GM19035 (cell line): ENCODE data around the gene CPLANE1.

Experiments used
- ATAC-seq: cut with Tn5 transposase; IDR thresholded peaks from one replicate; pipeline ENCODE4 v1.9.1; 2021; ENCODE audit not compliant: unreplicated experiment

The CPLANE1 gene

GRCh38 chr5:37071901-37072581 is 177.1 kb downstream of the CPLANE1 start:
- no peak for ATAC-seq

- ATAC-seq, result no peak
These were observed 177.7 kb downstream of the CPLANE1 start for GRCh38 chr5:37071487-37071886.

GRCh38 chr5:37064442-37064841 is 184.7 kb downstream of the CPLANE1 start:
- ATAC-seq, result no peak

- ATAC-seq, result no peak
These were observed 185.4 kb downstream of the CPLANE1 start for GRCh38 chr5:37063739-37064138.

GRCh38 chr5:37060030-37060429 is 189.1 kb downstream of the CPLANE1 start:
- ATAC-seq, result no peak

- ATAC-seq, result no peak
These were observed 192.4 kb downstream of the CPLANE1 start for GRCh38 chr5:37056762-37057161.
